HCT116 (cell line): ENCODE data around the gene SNX22. TPM values are rescaled to one million over a fixed set of nuclear protein-coding genes. Genes with fewer than 3 reads are reported as not detected.

Experiments used
- ATAC-seq: fragments of 200-7000 bp; cut with Tn5 transposase; 2 replicates; pipeline ENCODE4 v1.9.1; 2020; ENCODE audit warnings: mild to moderate bottlenecking, moderate library complexity
- BruUV-seq: library from RNA; stranded (reverse); fragments of 400-500 nt; replicated peaks from 2 replicates; lab custom pipeline; 2021; lab: Mats Ljungman, UMichigan
- CTCF ChIA-PET: fragments of 300-600 bp; sonication (Branson Sonifier 250); formaldehyde crosslinking; loops from one replicate; lab custom pipeline; 2021; ENCODE audit warnings: antibody characterized with exemption; lab: Charles Lee
- POLR2A ChIA-PET: fragments of 300-600, 350-600 bp; sonication (Branson Sonifier 250); formaldehyde crosslinking; loops from one replicate; lab custom pipeline; 2021; ENCODE audit warnings: antibody characterized with exemption; lab: Charles Lee
- RAD21 ChIA-PET, 2 experiments: fragments of 300-600 bp; sonication (Branson Sonifier 250); formaldehyde crosslinking; loops; one replicate each; lab custom pipeline; 2023; ENCODE audit warnings: low total read pairs in 2 of 2; ENCODE audit not compliant: uncharacterized antibody in 2 of 2, unreplicated experiment in 2 of 2, low non-redundant PET in 1 of 2; lab: Charles Lee
- DNase-seq: peaks from one replicate; pipeline ENCODE4 v3.0.0-alpha.2; 2010; ENCODE audit warnings: low read depth, low spot score
- H2AFZ ChIP-seq: fragments of 200-600 bp; shearing (Covaris generic), sonication (generic); 2 replicates; pipeline ENCODE4 v1.6.1; 2017; ENCODE audit warnings: low read depth, mixed run types, mixed read lengths, antibody characterized with exemption, low read length; ENCODE audit not compliant: poor library complexity, severe bottlenecking
- H3K27ac ChIP-seq: 2 replicates; pipeline ENCODE4 v1.5.1; 2012; ENCODE audit warnings: low read depth, low read length
- H3K27me3 ChIP-seq: fragments of 200-600 bp; sonication (generic); 2 replicates; pipeline ENCODE4 v1.6.1; 2016; ENCODE audit warnings: mixed run types, low read length, mixed read lengths; ENCODE audit not compliant: insufficient read depth
- H3K36me3 ChIP-seq, 2 experiments: fragments of 200-500 bp in 1 of 2; fragments of 200-600 bp in 1 of 2; sonication (Bioruptor generic) in 1 of 2; sonication (generic) in 1 of 2; 2 replicates each; pipeline versions ENCODE4 v1.5.1 to v1.6.1; 2014 to 2016; ENCODE audit warnings: low read length in 2 of 2, inconsistent platforms in 1 of 2, mixed read lengths in 1 of 2, mixed run types in 1 of 2; ENCODE audit not compliant: insufficient read depth in 2 of 2, control insufficient read depth in 1 of 2
- H3K4me1 ChIP-seq, 2 experiments: fragments of 200-600 bp in 1 of 2; sonication (generic) in 1 of 2; 2 replicates each; pipeline versions ENCODE4 v1.5.1 to v1.6.1; 2012 to 2017; ENCODE audit warnings: low read length in 2 of 2, inconsistent platforms in 1 of 2, mild to moderate bottlenecking in 1 of 2, mixed read lengths in 1 of 2, mixed run types in 1 of 2, moderate library complexity in 1 of 2; ENCODE audit not compliant: insufficient read depth in 2 of 2, control insufficient read depth in 1 of 2
- H3K4me2 ChIP-seq: fragments of 200-600 bp; sonication (generic); 2 replicates; pipeline ENCODE4 v1.6.1; 2017; ENCODE audit warnings: mixed run types, low read length, mixed read lengths
- H3K4me3 ChIP-seq, 2 experiments: fragments of 200-600 bp in 1 of 2; sonication (generic) in 1 of 2; replicated peaks in 1 of 2; 2 replicates each; pipeline ENCODE4 v1.5.1; 2011 to 2016; ENCODE audit warnings: low read length in 2 of 2, control low read depth in 1 of 2, low read depth in 1 of 2, mild to moderate bottlenecking in 1 of 2, mixed read lengths in 1 of 2, mixed run types in 1 of 2
- H3K79me2 ChIP-seq: fragments of 200-600 bp; sonication (generic); 2 replicates; pipeline ENCODE4 v1.6.1; 2017; ENCODE audit warnings: mild to moderate bottlenecking, mixed run types, low read length, moderate library complexity, mixed read lengths; ENCODE audit not compliant: insufficient read depth
- H3K9ac ChIP-seq: fragments of 200-600 bp; sonication (generic); 2 replicates; pipeline ENCODE4 v1.6.1; 2016; ENCODE audit warnings: low read length, mixed read lengths
- H3K9me2 ChIP-seq: fragments of 200-600 bp; sonication (generic), shearing (Covaris generic); 2 replicates; pipeline ENCODE4 v1.6.1; 2017; ENCODE audit warnings: mixed run types, mild to moderate bottlenecking, moderate library complexity; ENCODE audit not compliant: insufficient read depth
- H3K9me3 ChIP-seq, 2 experiments: fragments of 200-500 bp in 1 of 2; fragments of 200-600 bp in 1 of 2; sonication (Bioruptor generic) in 1 of 2; sonication (generic) in 1 of 2; 2 replicates each; pipeline ENCODE4 v1.6.1; 2014 to 2017; ENCODE audit warnings: low read length in 2 of 2, mixed read lengths in 2 of 2, inconsistent platforms in 1 of 2, low read depth in 1 of 2, mild to moderate bottlenecking in 1 of 2, mixed run types in 1 of 2, moderate library complexity in 1 of 2; ENCODE audit not compliant: control insufficient read depth in 1 of 2, insufficient read depth in 1 of 2
- H4K20me1 ChIP-seq: fragments of 200-600 bp; sonication (generic), shearing (Covaris generic); 2 replicates; pipeline ENCODE4 v1.6.1; 2017; ENCODE audit warnings: mixed run types, mild to moderate bottlenecking, moderate library complexity; ENCODE audit not compliant: insufficient read depth
- CEBPB ChIP-seq: IDR thresholded peaks from 2 replicates; pipeline ENCODE4 v1.6.1; 2012; ENCODE audit warnings: low read depth
- ELF1 ChIP-seq: IDR thresholded peaks from 2 replicates; pipeline ENCODE4 v1.6.1; 2012; ENCODE audit warnings: low read depth, borderline replicate concordance
- EZH2phosphoT487 ChIP-seq: fragments of 200-600 bp; IDR thresholded peaks from 2 replicates; pipeline ENCODE4 v1.6.1; 2018; ENCODE audit warnings: antibody characterized with exemption, borderline replicate concordance
- JUND ChIP-seq: IDR thresholded peaks from 2 replicates; pipeline ENCODE4 v1.6.1; 2012
- POLR2A ChIP-seq: IDR thresholded peaks from 2 replicates; pipeline ENCODE4 v1.7.0; 2011; ENCODE audit warnings: borderline replicate concordance; ENCODE audit not compliant: insufficient read depth, insufficient read length; ENCODE audit errors: extremely low read depth
- POLR2AphosphoS5 ChIP-seq: IDR thresholded peaks from 2 replicates; pipeline ENCODE4 v1.6.1; 2011; ENCODE audit warnings: mild to moderate bottlenecking, low read depth, low read length, moderate library complexity
- SIN3A ChIP-seq: IDR thresholded peaks from 2 replicates; pipeline ENCODE4 v1.6.1; 2012; ENCODE audit warnings: low read depth
- YY1 ChIP-seq: IDR thresholded peaks from 2 replicates; pipeline ENCODE4 v1.6.1; 2011; ENCODE audit warnings: low read length, low read depth, moderate library complexity, mild to moderate bottlenecking; ENCODE audit not compliant: insufficient replicate concordance; ENCODE audit errors: extremely low read depth
- ZFX ChIP-seq: fragments of 450-650 bp; IDR thresholded peaks from 2 replicates; pipeline ENCODE4 v1.6.1; 2017
- ZNF274 ChIP-seq: fragments of 200-500 bp; sonication (Bioruptor generic); IDR thresholded peaks from 2 replicates; pipeline ENCODE4 v1.6.1; 2014; ENCODE audit warnings: mild to moderate bottlenecking, low read depth, low read length, inconsistent platforms
- intact Hi-C: fragments of 100-400 bp; cut with micrococcal nuclease; formaldehyde crosslinking; loops from 2 replicates; pipeline ENCODE4 v1.10.0; 2022
- total RNA-seq: library from RNA; stranded (reverse); gene quantifications from one replicate; pipeline ENCODE4 v1.2.1, GENCODE V29; 2021; ENCODE audit not compliant: unreplicated experiment
- TF ChIP-seq, protein P1 (sequence below), 3 experiments: fragments of 200-600 bp in 1 of 3; sonication (generic) in 1 of 3; IDR thresholded peaks in 2 of 3; conservative IDR thresholded peaks in 1 of 3; 2 replicates each; pipeline ENCODE4 v1.5.1; 2012 to 2017; ENCODE audit warnings: low read depth in 2 of 3, low read length in 2 of 3, antibody characterized with exemption in 1 of 3, borderline replicate concordance in 1 of 3, control low read depth in 1 of 3, mild to moderate bottlenecking in 1 of 3, mixed read lengths in 1 of 3, mixed run types in 1 of 3, moderate library complexity in 1 of 3; ENCODE audit not compliant: insufficient read depth in 1 of 3

Gene SNX22
- total RNA-seq, 1 experiment from 2014 or later: 6.3 TPM

DNA sequence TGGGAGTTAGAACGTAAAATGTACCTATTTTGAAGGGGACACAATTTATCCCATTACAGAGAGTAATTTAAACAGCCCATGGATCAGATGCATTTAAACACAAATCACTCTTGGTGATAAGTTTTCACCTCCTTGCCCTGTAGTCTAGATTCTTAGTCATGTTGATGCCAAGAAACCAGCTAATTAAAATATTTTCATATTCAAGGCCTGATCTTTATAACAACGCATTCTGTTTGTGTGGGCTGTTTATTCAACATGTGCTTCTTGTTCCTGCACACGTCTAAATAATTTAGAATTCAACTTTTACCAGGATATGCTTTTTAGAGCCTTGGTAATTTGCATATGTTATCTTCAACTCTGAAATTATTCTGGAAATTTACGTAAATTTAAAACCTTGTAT lies 29.9 kb upstream of the SNX22 start:
- ATAC-seq (no peak), DNase-seq (no peak)
- Histone ChIP-seq H3K4me3 (no peak overlapping the region), H3K36me3 (peaks cover 22 to 45% of the 10 kb centered on the region in 2 experiments; a peak in 3 of 4 replicates), H3K9me2 (no peaks in the 10 kb centered on the region), H3K4me1 (no peaks in the 10 kb centered on the region), H3K79me2 (no peaks in the 10 kb centered on the region), H3K9ac (no peak overlapping the region), H4K20me1 (no peaks in the 10 kb centered on the region), H2AFZ (no peak overlapping the region), H3K27me3 (no peaks in the 10 kb centered on the region), H3K4me2 (no peak overlapping the region), H3K27ac (no peak overlapping the region), H3K9me3 (no peaks in the 10 kb centered on the region)
- ChIA-PET POLR2A (no interaction called here), CTCF (no interaction called here), RAD21 (no interaction called here)
- TF ChIP-seq EZH2phosphoT487 (no peak), POLR2A (no peak), SIN3A (no peak), ZNF274 (no peak), JUND (no peak), ELF1 (no peak), ZFX (no peak), YY1 (no peak), POLR2AphosphoS5 (no peak), CEBPB (no peak)
- TF ChIP-seq, protein P1, sequence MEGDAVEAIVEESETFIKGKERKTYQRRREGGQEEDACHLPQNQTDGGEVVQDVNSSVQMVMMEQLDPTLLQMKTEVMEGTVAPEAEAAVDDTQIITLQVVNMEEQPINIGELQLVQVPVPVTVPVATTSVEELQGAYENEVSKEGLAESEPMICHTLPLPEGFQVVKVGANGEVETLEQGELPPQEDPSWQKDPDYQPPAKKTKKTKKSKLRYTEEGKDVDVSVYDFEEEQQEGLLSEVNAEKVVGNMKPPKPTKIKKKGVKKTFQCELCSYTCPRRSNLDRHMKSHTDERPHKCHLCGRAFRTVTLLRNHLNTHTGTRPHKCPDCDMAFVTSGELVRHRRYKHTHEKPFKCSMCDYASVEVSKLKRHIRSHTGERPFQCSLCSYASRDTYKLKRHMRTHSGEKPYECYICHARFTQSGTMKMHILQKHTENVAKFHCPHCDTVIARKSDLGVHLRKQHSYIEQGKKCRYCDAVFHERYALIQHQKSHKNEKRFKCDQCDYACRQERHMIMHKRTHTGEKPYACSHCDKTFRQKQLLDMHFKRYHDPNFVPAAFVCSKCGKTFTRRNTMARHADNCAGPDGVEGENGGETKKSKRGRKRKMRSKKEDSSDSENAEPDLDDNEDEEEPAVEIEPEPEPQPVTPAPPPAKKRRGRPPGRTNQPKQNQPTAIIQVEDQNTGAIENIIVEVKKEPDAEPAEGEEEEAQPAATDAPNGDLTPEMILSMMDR (IDR thresholded peaks at IDR 0.05 in 2 of 3, conservative IDR thresholded peaks at IDR 0.05 in 1 of 3; ENCODE audit: borderline replicate concordance in 1 of 3, insufficient read depth in 1 of 3, low read depth in 2 of 3, low read length in 2 of 3): no peak
- intact Hi-C loops: no loop called here
- BruUV-seq: no TSS peak
